ENCODE measurements around the gene CAND2.
A peak's percentile ranks its signal among the peaks of the same experiment; 100 is the strongest.

The CAND2 gene

DNA sequence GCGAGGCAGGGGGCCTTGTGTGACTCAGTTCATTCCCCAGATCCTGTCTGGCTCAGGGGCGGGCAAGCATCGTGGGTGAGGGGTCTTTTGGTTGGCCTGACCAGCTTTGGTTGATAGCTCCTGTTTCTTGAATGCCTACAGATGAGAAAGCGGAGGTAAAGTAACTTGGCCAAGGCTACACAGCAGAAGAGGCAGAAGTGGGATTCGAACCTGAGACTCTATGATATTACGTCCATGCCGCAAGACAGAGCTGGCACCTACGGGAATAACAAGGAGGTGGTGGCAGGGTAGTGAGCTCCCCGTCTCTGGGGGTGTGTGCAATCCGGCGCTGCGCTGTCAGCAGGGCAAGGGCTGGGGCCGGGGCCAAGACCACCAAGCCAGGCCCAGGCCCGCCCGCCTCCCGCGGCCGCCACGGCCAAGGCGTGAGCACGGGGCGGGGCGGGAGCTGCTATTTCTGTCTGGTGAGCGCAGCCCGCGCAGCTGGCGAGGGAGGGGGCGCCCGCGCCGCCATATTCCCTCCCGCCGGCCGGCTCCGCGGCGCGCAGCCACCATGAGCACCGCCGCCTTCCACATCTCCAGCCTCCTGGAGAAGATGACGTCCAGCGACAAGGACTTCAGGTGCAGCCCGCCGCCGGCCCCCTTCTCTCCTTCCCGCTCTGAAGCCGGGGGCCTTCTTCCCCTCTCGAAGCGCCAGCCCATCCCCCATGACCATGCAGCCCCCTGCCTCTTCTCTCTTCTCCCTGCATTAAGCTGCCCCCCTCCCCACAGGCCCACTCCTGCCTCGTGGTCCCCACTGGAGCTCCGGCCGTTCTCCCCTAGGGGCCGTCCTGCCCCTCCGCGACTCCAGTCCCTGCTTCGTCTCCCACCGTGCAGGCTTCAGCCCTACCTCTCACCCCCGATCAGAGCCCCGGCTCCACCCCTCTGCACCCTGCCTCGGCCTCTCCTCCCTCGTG, at the start of gene CAND2:
Gene CAND2, plus strand, starts transcription at position 510 of the 953 bp plus-strand sequence. Its CDS starts 41 bp downstream, at position 551.
- DNase-seq (ENCODE audit: low spot score): peak; percentile 69

DNA sequence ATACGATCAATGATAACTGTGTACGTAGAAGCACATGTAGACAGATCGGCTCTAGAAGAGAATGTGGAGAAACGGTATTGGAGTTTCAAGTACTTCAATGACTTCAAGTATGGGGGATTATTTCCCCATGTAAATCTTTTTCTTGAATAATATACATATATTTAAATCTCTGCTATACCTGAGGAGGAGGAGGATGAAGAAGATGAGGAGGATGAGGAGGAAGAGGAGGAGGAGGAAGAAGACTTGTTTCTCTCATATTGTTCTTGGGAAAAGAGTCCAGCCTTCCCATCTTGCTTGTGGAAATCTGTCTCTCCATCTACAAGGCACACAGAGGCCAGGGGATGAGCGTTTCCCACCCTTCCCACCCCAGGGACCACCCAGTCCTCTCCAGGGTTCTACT, 48.0 kb upstream of the CAND2 start:
- no peak for DNase-seq (ENCODE audit: low spot score)

DNA sequence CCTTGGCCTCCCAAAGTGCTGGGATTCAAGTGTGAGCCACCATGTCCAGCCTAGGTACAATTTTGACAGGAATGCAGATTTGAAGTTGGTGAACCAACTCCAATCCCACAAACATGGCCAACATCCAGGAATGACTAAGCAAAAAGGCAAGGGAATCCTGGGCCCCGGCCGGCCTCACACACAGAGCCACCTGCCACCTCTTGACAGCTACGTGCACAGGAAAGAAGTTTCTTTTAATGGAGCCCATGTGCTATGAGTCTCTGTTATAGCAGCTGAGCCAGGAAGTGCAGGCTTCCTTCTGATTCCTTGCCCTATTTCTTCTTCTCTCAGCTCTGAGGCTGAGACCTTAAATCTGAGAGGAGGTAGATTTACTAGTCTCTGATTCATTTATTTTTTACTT, 46.3 kb upstream of the CAND2 start:
- DNase-seq (ENCODE audit: low spot score): no peak

DNA sequence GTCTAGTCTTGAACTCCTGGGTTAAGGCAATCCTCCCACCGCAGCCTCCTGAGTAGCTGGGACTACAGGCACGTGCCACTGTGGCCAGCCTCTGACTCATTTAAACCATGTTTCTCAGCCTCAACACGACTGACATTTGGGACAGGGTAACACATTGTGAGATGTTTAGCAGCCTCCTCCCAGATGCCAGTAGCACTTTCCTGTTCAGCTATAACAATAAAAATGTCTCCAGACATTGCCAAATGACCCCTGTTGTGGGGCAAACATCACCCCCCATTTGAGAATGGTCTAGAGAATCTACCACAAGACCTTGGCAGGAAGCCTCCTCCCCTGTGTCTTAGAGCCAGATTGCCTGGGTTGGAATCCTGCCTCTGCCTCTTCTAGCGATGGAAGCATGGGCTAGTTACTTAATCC, 45.8 kb upstream of the CAND2 start:
- no peak for DNase-seq (ENCODE audit: low spot score)

DNA sequence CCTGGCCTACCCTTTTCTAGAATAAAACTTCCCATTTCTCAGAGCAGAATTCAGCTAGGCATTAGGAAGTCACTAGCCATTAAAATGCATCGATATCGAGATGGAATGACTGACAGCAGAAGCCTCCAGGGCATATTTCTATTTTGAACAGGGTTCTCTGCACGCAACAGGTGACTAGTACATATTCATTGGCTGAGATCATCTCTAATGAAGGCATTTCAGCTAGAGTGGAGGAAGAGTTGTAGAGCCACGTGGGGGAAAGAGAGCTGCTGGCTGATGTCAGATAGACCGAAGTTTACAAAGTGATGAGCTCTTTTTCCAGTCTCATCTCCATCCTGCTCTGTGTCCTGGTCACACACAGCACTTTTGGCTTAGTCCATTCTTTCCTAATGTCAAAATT, 44.9 kb upstream of the CAND2 start:
- no peak for DNase-seq (ENCODE audit: low spot score)

DNA sequence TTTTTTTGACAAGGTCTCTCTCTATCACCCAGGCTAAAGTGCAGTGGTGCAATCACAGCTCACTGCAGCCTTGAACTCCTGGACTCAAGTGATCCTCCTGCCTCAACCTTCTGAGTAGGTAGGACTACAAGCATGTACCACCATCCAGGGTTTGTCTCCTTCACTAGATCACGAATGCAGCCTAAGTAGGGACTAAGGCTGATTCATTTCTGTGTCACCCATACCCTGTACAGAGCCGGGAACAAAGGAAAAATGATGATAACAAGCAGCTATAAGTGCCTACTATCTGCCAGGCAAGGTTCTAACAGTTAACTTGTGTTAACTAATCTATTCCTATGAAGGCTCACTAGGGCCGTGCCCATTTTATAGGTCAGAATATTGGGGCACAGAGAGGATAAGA, 44.4 kb upstream of the CAND2 start:
- DNase-seq (ENCODE audit: low spot score): no peak

DNA sequence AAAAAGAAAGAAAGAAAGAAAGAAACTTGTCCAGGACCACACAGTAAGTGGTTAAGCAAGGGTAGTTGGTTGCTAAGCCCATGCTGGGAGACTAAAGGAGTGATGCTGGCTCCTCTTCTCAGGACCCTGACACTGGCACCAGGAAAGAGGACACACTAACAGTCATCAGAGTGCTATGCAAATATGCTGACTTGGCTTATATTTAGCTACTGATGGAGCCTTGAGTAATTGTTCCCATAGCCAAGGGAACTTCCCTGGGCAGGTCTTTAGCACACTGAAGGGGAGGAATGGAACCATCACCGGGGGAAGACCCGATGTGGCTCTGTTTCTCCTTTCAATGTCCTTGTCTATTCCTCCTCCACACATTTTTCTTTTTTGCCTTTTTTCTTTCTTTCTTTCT, 43.7 kb upstream of the CAND2 start:
- no peak for DNase-seq (ENCODE audit: low spot score)

DNA sequence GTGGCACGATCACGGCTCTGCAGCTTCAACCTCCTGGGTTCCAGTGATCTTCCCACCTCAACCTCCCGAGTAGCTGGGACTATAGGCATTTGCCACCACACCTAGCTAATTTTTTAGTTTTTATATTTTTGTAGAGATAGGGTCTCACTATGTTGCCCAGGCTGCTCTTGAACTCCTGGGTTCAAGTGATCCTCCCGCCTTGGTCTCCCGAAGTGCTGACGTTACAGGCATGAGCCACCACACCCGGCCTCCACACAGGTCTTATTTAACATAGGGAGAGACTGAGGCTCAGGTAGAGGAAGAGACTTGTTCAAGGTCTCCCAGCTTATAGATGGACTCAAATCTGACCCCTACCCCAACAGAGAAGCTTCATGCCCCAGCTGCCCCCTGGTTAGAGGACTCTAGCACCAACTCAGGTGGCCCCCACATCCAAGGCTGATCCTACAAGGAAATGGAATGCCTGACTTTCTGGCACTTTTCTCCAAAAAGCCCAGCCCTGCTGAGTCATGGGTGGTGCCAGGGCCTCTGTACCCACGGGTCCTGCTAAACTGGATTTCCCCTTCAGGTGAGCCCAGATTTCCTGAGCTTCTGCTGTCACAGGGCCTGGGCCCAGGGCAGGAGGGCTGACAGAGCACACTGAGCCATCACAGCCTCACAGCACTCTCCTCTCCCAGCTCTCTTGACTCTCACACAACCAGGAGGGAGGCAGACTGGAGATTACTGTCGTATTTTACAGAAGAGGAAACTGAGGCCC, 43.0 kb upstream of the CAND2 start:
- DNase-seq (ENCODE audit: low spot score): no peak

DNA sequence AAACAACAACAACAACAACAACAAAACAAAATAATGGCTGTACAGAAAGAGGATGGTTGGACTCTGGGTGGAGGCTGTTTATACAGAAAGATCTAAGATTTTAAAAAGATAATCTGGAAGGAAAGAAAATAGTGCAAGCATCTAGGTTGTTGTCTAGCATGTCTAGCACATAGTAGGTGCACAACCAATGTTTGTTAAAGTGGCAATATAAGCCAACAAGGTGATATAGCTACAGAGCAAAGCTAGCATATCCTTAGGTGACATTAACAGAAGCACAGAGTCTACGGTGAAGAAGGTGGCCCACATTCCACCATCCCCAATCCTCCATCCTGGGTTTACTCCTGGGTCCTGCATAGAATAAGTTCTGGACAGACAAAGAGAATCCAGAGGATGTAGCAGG, 42.2 kb upstream of the CAND2 start:
- DNase-seq (ENCODE audit: low spot score): no peak

DNA sequence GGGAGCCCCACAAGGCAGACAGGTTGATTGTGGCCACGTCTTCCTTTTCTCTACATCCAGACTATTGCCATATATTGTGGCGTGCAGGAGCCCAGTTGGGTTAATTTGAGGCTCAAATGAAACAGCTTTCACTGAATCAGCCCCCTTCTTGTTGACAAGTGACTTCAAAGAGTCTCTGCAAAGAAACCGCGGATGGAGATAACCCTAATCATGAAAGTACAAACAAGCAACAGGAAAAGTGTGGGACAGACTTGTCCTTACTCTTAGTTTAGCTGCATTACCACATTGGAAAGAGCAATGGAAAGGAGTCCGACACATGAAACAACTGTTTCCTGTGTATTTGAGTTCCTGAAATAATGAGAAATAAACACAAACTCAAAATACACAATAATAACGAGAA, 40.7 kb upstream of the CAND2 start:
- DNase-seq (ENCODE audit: low spot score): no peak

DNA sequence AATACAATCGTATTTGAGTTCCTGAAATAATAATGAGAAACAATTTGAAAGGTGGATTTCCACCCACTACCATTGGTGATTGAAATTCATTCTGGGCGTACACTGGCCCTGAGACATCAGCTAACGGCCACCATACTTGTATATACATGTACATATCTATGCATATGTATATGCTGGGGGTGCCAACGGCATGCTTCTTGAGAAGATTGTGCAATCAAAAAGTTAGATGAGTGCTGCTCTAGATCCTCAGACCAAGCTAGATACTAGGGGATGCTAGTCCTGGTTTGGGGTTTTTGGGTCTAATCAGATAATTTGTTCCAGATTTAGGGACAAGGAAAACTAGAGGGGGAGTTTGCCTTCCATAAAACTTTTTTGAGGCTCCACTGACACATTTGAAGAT, 40.3 kb upstream of the CAND2 start:
- DNase-seq (ENCODE audit: low spot score): no peak

DNA sequence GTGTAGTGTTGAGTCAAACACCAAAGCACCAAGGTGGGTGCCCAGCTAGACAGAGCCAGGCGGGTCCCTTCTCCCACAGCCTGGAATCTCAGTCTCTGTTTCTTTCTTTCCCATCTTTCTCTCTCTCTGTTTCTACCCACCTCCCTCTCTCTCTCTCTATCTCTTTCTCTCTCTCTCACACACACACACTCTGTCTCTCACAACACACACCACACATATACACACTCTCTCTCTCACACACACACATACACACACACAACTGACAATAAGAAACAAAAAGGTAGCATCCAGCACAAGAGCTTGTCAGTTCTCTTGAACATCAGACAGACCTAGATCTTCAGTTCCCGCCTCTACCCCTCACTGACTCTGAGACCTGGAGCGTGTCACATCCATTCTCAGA, 39.8 kb upstream of the CAND2 start:
- no peak for DNase-seq (ENCODE audit: low spot score)

DNA sequence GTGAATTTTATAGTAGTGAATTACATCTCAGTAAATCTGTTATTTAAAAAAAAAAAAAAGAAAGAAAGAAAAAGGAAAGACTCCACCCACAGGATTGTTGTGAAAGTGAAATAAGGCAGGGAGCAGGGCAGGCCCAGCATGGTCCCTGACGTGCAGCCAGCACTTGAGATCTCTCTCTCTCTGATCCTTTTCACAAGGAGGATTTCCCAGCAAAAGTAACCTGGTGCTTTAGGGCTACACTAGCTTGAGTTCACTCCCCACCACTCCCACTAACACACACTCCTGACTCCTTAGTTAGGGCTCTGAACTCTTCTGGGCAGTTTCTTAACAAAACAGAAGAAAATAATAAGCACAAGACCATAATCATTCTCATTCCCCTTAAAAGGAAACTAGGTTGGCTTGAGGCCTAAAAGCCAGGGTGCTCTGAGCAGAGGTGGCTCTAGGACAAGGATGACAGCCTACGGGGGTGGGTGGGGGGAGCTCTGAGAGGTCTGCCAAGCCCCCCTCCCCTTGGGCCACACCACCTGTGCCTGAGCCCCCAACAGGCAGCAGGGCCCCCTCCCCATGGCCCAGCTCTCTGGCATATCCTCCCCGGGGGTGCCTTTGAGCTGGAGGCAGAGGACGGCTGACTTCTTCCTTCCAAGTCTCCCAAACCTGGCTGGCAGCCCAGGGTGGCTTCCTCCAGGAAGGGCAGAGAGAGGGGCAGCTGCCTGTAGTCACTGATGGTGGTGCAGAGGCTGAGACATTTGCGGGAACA, 38.3 kb upstream of the CAND2 start:
- DNase-seq (ENCODE audit: low spot score): no peak

DNA sequence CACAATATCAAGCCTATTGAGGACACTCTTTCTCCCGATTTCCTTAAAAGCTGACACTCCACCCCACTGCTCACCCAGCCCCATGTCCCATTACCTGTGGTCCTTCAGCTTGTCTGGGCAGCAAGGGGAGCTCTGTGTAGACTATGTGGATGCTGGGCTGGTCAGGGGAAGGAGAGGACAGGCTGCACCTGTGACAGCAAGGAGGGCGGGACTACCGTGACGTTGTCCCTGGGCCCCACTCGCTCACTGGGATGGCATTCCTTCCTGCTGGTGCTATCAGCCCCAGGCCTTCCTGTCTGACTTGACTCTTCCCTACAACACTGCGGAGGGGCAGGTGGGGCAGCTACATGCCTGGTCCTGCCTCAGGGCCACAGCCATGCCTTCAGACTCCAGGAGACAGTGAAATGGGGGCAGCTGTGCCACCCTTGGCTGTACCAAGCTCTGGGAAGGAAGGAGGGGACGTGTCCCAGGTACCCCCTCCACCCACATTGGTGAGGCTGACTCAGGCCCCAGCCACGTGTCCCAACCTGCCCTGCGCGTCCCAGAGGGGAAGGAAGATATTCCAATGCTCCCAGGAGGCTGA, 37.3 kb upstream of the CAND2 start, which contains the start of gene TMEM40:
Gene TMEM40, minus strand, starts transcription at position 163 of the 583 bp plus-strand sequence. CDS start 9,427 bp downstream, outside the sequence.
- DNase-seq (ENCODE audit: low spot score): no peak

DNA sequence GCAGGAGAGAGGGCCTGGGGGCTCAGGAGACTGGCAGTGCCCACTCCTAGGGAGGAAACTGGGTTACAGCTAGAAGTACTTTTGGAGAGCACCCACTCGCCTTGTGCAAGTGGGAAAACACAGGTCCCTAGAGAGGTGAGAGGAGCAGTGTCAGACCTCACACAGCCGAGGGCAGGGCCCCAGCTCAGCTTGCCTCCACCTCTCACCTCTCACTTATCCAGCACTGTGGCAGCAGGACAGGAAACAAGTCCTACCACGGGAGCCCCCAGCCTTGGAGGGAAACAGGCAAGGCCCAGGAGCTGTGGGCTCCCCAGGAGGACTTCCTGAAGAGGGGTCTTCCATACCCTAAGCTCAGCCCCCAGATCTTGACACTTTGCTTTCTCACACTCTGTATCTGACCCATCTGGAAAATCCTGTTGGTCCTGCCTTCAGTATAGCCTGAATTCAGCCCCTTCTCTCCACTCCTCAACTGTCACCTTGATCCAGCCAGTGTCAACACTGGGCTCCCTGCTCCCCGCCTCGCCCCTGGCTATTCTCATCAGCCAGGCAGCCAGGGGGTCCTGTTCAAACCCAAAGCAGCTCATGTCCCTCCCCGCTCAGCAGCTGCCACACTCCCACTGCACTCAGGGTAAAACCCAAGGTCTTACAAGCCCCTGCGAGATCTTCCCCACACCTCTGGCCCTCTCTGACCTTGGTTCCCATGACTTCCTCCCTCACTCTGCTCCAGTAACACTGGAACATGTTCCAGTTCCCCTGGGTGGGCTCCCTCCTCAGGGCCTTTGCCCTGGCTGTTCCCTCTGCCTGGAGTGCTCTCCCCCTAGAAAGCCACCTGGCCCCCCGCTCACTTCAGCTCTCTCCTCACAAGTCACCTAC, 36.6 kb upstream of the CAND2 start:
- no peak for DNase-seq (ENCODE audit: low spot score)

DNA sequence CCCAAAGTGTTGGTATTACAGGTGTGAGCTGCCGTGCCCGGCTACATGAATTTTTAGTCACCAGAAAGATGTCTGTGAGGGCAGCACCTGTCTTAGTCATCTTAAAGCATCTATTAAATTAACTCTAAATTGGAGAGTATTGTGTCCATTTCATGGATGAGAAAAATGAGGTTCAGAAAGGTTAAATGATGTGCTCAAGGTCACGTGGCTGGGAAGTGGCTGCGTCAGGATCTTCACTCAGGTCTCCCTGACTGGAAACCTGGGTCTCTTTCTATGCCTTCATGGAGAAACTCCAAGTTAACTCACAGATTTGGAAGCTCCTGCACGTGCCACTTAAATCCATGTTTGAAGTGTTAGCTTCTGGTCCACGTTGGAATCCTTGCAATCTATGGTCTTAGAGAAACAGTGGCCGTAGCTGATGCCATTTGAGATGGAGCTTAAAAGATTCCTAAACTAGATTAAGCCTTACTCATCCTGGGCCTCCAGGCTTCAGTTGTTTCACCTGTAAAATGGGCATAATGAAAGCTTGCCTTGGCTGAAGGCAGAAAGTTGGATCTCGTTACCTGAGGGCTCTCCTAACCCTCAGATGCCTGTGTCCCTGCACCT, 32.2 kb upstream of the CAND2 start:
- no peak for DNase-seq (ENCODE audit: low spot score)

DNA sequence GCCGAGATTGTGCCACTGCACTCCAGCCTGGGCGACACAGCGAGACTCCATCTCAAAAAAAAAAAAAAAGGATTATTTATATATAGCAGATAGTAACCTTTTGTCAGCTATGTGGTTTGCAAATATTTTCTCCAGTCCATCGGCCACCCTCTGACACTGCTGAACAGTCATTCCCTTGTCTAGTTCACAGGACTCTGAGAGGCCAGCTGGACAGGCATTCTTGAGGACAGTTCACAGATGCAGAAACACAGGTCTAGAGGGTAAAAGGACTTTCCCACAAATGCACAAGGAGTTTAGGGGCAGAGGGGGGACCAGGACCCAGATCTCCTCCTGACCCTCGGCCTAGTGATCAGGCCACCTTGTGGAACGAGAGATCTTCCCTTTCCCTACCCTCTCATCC, 29.9 kb upstream of the CAND2 start:
- no peak for DNase-seq (ENCODE audit: low spot score)

DNA sequence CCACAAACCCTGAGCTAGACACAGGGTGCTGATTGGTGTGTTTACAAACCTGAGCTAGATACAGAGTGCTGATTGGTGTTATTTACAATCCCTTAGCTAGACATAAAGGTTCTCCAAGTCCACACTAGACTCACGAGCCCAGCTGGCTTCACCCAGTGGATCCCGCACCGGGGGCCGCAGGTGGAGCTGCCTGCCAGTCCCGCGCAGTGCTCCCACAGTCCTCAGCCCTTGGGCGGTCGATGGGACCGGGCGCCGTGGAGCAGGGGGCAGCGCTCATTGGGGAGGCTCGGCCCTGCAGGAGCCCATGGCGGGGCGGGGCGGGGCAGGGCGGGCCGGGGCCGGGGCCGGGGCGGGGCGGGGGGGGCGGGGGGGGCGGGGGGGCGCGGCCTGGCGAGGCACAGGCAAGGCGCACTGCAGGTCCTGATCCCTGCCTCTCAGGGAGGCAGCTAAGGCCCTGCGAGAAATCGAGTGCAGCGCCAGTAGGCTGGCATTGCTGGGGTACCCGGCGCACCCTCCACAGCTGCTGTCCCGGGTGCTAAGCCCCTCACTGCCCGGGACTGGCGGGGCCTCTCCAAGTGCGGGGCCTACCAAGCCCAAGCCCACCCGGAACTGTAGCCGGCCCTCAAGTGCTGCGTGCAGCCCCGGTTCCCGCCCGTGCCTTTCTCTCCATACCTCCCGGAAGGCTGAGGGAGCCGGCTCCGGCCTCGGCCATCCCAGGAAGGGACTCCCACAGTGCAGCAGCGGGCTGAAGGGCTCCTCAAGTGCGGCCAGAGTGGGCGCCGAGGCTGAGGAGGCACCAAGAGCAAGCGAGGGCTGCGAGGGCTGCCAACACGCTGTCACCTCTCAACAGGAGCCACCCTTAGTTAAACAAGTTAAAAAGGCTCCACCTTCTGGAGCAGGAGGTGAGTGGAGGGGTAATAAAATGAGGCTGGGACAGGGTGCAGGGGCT, 27.6 kb upstream of the CAND2 start:
- DNase-seq (ENCODE audit: low spot score): no peak

DNA sequence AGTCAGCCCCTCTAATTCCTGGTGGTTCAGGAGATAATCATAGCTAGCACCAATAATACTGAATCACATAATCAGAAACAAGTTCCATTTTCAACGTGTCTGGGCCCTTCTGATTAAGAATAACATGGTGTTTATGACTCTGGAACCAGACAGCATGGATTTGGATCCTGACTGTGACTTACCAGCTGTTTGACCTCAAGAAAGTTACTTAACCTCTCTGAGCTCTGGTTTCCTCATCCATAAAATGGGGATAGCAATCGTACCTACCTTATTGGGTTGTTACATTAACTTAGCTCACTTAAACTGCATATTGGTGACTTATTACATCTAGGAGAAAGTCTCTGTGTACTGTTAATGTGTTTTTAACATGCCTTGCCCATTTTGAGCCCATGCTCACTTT, 26.7 kb upstream of the CAND2 start:
- no peak for DNase-seq (ENCODE audit: low spot score)

Measured in Ammon's horn (tissue), 1 donor.